Measurements from ENCODE around the gene TMEM225B.

DNA sequence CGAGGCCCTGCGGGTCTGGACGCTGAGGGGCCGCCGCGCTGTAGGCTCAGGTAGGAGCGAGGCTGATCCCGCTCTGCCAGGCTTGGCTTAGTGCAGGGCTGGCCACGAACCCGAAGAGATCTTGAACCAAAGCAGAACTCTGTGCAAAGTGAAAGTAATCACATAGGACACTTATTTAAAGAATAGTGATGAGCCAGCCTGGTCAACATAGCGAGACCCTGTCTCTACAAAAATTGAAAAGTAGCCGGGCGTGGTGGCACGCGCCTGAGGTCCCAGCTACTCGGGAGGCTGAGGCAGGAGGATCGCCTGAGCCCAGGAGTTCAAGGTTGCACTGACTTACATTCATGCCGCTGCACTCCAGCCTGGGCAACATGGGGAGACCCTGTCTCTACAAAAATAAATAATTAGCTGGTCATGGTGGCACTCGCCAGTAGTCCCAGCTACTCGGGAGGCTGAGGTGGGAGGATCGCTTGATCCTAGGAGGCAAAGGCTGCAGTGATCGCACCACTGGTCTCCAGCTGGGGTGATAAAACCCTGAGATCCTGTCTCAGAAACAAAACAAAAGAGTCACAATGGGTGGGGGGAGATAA, 19.2 kb downstream of the TMEM225B start:
- TF ChIP-seq POLR2AphosphoS5 (IDR thresholded peaks at IDR 0.05; ENCODE audit: low read depth, low read length), result no peak
- TF ChIP-seq TCF7L2 (IDR thresholded peaks at IDR 0.05; ENCODE audit: low read depth, low read length), result no peak
- TF ChIP-seq, protein P1, sequence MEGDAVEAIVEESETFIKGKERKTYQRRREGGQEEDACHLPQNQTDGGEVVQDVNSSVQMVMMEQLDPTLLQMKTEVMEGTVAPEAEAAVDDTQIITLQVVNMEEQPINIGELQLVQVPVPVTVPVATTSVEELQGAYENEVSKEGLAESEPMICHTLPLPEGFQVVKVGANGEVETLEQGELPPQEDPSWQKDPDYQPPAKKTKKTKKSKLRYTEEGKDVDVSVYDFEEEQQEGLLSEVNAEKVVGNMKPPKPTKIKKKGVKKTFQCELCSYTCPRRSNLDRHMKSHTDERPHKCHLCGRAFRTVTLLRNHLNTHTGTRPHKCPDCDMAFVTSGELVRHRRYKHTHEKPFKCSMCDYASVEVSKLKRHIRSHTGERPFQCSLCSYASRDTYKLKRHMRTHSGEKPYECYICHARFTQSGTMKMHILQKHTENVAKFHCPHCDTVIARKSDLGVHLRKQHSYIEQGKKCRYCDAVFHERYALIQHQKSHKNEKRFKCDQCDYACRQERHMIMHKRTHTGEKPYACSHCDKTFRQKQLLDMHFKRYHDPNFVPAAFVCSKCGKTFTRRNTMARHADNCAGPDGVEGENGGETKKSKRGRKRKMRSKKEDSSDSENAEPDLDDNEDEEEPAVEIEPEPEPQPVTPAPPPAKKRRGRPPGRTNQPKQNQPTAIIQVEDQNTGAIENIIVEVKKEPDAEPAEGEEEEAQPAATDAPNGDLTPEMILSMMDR (IDR thresholded peaks at IDR 0.05), result no peak
- TF ChIP-seq, protein P2, sequence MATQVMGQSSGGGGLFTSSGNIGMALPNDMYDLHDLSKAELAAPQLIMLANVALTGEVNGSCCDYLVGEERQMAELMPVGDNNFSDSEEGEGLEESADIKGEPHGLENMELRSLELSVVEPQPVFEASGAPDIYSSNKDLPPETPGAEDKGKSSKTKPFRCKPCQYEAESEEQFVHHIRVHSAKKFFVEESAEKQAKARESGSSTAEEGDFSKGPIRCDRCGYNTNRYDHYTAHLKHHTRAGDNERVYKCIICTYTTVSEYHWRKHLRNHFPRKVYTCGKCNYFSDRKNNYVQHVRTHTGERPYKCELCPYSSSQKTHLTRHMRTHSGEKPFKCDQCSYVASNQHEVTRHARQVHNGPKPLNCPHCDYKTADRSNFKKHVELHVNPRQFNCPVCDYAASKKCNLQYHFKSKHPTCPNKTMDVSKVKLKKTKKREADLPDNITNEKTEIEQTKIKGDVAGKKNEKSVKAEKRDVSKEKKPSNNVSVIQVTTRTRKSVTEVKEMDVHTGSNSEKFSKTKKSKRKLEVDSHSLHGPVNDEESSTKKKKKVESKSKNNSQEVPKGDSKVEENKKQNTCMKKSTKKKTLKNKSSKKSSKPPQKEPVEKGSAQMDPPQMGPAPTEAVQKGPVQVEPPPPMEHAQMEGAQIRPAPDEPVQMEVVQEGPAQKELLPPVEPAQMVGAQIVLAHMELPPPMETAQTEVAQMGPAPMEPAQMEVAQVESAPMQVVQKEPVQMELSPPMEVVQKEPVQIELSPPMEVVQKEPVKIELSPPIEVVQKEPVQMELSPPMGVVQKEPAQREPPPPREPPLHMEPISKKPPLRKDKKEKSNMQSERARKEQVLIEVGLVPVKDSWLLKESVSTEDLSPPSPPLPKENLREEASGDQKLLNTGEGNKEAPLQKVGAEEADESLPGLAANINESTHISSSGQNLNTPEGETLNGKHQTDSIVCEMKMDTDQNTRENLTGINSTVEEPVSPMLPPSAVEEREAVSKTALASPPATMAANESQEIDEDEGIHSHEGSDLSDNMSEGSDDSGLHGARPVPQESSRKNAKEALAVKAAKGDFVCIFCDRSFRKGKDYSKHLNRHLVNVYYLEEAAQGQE (IDR thresholded peaks at IDR 0.05; ENCODE audit: insufficient read depth in 1 of 2, low read depth in 2 of 2, low read length in 1 of 2), result no peak
- TF ChIP-seq SIN3A (IDR thresholded peaks at IDR 0.05; ENCODE audit: borderline replicate concordance, insufficient read depth, low read depth, low read length), result no peak

All from Panc1 (cell line).